IMR-90 (cell line): ENCODE data around the gene CABP2. TPM values are rescaled to one million over a fixed set of nuclear protein-coding genes. Genes with fewer than 3 reads are reported as not detected.
A peak's percentile ranks its signal among the peaks of the same experiment; 100 is the strongest.

Source experiments
- ATAC-seq: fragments of 200-7000 bp; cut with Tn5 transposase; 2 replicates; pipeline ENCODE4 v1.9.1; 2020; ENCODE audit warnings: low read depth, mild to moderate bottlenecking, moderate library complexity
- BruUV-seq: library from RNA; stranded (reverse); fragments of 400-500 nt; replicated peaks from 2 replicates; lab custom pipeline; 2021; lab: Mats Ljungman, UMichigan
- CTCF ChIA-PET: fragments of 300-600 bp; formaldehyde crosslinking; extraction: SDS; loops from one replicate; lab custom pipeline; 2021; ENCODE audit warnings: antibody characterized with exemption; lab: Yijun Ruan, JAX
- POLR2A ChIA-PET: fragments of 300-600 bp; sonication (Branson Sonifier 250); formaldehyde crosslinking; loops from one replicate; lab custom pipeline; 2022; ENCODE audit warnings: antibody characterized with exemption; ENCODE audit not compliant: unreplicated experiment; lab: Charles Lee
- DNase-seq: peaks from one replicate; pipeline ENCODE4 v3.0.0; 2013
- H2AFZ ChIP-seq: replicated peaks from 2 replicates; pipeline ENCODE3; 2013; ENCODE audit warnings: low read length, mild to moderate bottlenecking; ENCODE audit not compliant: poor library complexity
- H2AK5ac ChIP-seq: 2 replicates; pipeline ENCODE4 v1.6.1; 2013; ENCODE audit warnings: low read depth, low read length, inconsistent platforms
- H2AK9ac ChIP-seq: replicated peaks from 2 replicates; pipeline ENCODE3; 2013; ENCODE audit warnings: mild to moderate bottlenecking, low read depth, low read length, moderate library complexity; ENCODE audit not compliant: poor library complexity
- H2BK120ac ChIP-seq: 2 replicates; pipeline ENCODE4 v1.6.1; 2013; ENCODE audit warnings: low read depth, low read length, inconsistent platforms
- H2BK15ac ChIP-seq: 3 replicates; pipeline ENCODE4 v1.6.1; 2013; ENCODE audit warnings: low read depth, low read length, inconsistent platforms
- H2BK20ac ChIP-seq: 2 replicates; pipeline ENCODE4 v1.6.1; 2013; ENCODE audit warnings: low read depth, mild to moderate bottlenecking, inconsistent platforms, low read length, moderate library complexity
- H2BK5ac ChIP-seq: 2 replicates; pipeline ENCODE4 v1.6.1; 2013; ENCODE audit warnings: mild to moderate bottlenecking, low read depth, low read length, inconsistent platforms; ENCODE audit not compliant: poor library complexity, severe bottlenecking
- H3K14ac ChIP-seq: replicated peaks from 2 replicates; pipeline ENCODE4 v1.6.1; 2013; ENCODE audit warnings: low read depth, low read length, inconsistent platforms
- H3K18ac ChIP-seq: 2 replicates; pipeline ENCODE4 v1.6.1; 2013; ENCODE audit warnings: low read depth, low read length, control low read depth
- H3K23ac ChIP-seq: 2 replicates; pipeline ENCODE4 v1.6.1; 2013; ENCODE audit warnings: low read depth, low read length, inconsistent platforms
- H3K27ac ChIP-seq: 2 replicates; pipeline ENCODE4 v1.5.1; 2013; ENCODE audit warnings: mild to moderate bottlenecking, control low read depth, low read length; ENCODE audit not compliant: insufficient read depth
- H3K27me3 ChIP-seq: 2 replicates; pipeline ENCODE4 v1.6.1; 2013; ENCODE audit warnings: low read length; ENCODE audit not compliant: control insufficient read depth, insufficient read depth
- H3K36me3 ChIP-seq: 2 replicates; pipeline ENCODE4 v1.6.1; 2013; ENCODE audit warnings: low read length, mixed read lengths; ENCODE audit not compliant: control insufficient read depth, insufficient read depth
- H3K4ac ChIP-seq: 2 replicates; pipeline ENCODE4 v1.6.1; 2013; ENCODE audit warnings: low read depth, low read length, inconsistent platforms
- H3K4me1 ChIP-seq: 2 replicates; pipeline ENCODE4 v1.6.1; 2013; ENCODE audit warnings: low read length, mixed read lengths; ENCODE audit not compliant: control insufficient read depth, insufficient read depth
- H3K4me2 ChIP-seq: 2 replicates; pipeline ENCODE4 v1.6.1; 2013; ENCODE audit warnings: low read depth, mild to moderate bottlenecking, control low read depth, low read length, moderate library complexity
- H3K4me3 ChIP-seq: 2 replicates; pipeline ENCODE4 v1.5.1; 2013; ENCODE audit warnings: low read depth, mild to moderate bottlenecking, control low read depth, low read length, moderate library complexity; ENCODE audit not compliant: insufficient read depth
- H3K56ac ChIP-seq: 2 replicates; pipeline ENCODE4 v1.6.1; 2013; ENCODE audit warnings: low read length, inconsistent platforms; ENCODE audit not compliant: insufficient read depth; ENCODE audit errors: extremely low read depth
- H3K79me1 ChIP-seq, 2 experiments: 2 replicates each; pipeline ENCODE4 v1.6.1; 2013; ENCODE audit warnings: low read length in 2 of 2, inconsistent platforms in 1 of 2, low read depth in 1 of 2
- H3K9ac ChIP-seq: 2 replicates; pipeline ENCODE4 v1.6.1; 2013; ENCODE audit warnings: low read depth, low read length, control low read depth
- H3K9me1 ChIP-seq: 2 replicates; pipeline ENCODE4 v1.6.1; 2013; ENCODE audit warnings: low read length, inconsistent platforms; ENCODE audit not compliant: insufficient read depth
- H3K9me3 ChIP-seq: 2 replicates; pipeline ENCODE4 v1.6.1; 2013; ENCODE audit warnings: low read length; ENCODE audit not compliant: control insufficient read depth, insufficient read depth
- H4K20me1 ChIP-seq: 2 replicates; pipeline ENCODE4 v1.6.1; 2013; ENCODE audit warnings: low read length, inconsistent platforms; ENCODE audit not compliant: insufficient read depth
- H4K5ac ChIP-seq: 2 replicates; pipeline ENCODE4 v1.6.1; 2013; ENCODE audit warnings: mild to moderate bottlenecking, low read depth, low read length, control low read depth
- H4K8ac ChIP-seq, 2 experiments: 2 replicates each; pipeline ENCODE4 v1.6.1; 2013; ENCODE audit warnings: low read depth in 2 of 2, low read length in 2 of 2, control low read depth in 1 of 2, inconsistent platforms in 1 of 2
- H4K91ac ChIP-seq: 2 replicates; pipeline ENCODE4 v1.6.1; 2013; ENCODE audit warnings: low read depth, low read length, inconsistent platforms; ENCODE audit not compliant: insufficient read depth
- BHLHE40 ChIP-seq: fragments of 150-350 bp; IDR thresholded peaks from 2 replicates; pipeline ENCODE4 v1.6.1; 2016; ENCODE audit warnings: mild to moderate bottlenecking, low read depth, low read length
- CEBPB ChIP-seq: IDR thresholded peaks from 2 replicates; pipeline ENCODE4 v1.6.1; 2012; ENCODE audit warnings: low read depth, low read length, improper control_type of control experiment
- CHD1 ChIP-seq: IDR thresholded peaks from 2 replicates; pipeline ENCODE4 v1.6.1; 2012; ENCODE audit warnings: low read depth, low read length, improper control_type of control experiment
- FOS ChIP-seq: fragments of 150-350 bp; IDR thresholded peaks from 2 replicates; pipeline ENCODE4 v1.6.1; 2016; ENCODE audit warnings: low read depth, low read length
- MAFK ChIP-seq: IDR thresholded peaks from 2 replicates; pipeline ENCODE4 v1.6.1; 2012; ENCODE audit warnings: low read depth, low read length, improper control_type of control experiment
- MAZ ChIP-seq: IDR thresholded peaks from 2 replicates; pipeline ENCODE4 v1.6.1; 2012; ENCODE audit warnings: low read depth, mild to moderate bottlenecking, low read length, improper control_type of control experiment, moderate library complexity, borderline replicate concordance
- MXI1 ChIP-seq: IDR thresholded peaks from 2 replicates; pipeline ENCODE4 v1.6.1; 2012; ENCODE audit warnings: low read depth, mild to moderate bottlenecking, low read length, moderate library complexity, borderline replicate concordance
- NFE2L2 ChIP-seq: fragments of 150-350 bp; IDR thresholded peaks from 2 replicates; pipeline ENCODE4 v1.6.1; 2016; ENCODE audit warnings: low read depth, mild to moderate bottlenecking, low read length
- POLR2A ChIP-seq: IDR thresholded peaks from 2 replicates; pipeline ENCODE4 v1.6.1; 2012; ENCODE audit warnings: mild to moderate bottlenecking, low read depth, low read length
- RAD21 ChIP-seq: IDR thresholded peaks from 2 replicates; pipeline ENCODE4 v1.6.1; 2012; ENCODE audit warnings: low read length, improper control_type of control experiment
- RCOR1 ChIP-seq: IDR thresholded peaks from 2 replicates; pipeline ENCODE4 v1.6.1; 2012; ENCODE audit warnings: mild to moderate bottlenecking, low read length, improper control_type of control experiment; ENCODE audit not compliant: insufficient replicate concordance
- RFX5 ChIP-seq: IDR thresholded peaks from 2 replicates; pipeline ENCODE4 v1.8.0; 2012; ENCODE audit warnings: low read depth, mild to moderate bottlenecking, low read length, moderate library complexity
- SMC3 ChIP-seq: fragments of 150-350 bp; IDR thresholded peaks from 2 replicates; pipeline ENCODE4 v1.6.1; 2016; ENCODE audit warnings: low read depth, mild to moderate bottlenecking, antibody characterized with exemption, low read length, moderate library complexity
- WGBS, 2 experiments: methylation state at CpG; one replicate each; pipeline versions ENCODE4 v1.1.5 to v1.1.7; 2013; ENCODE audit warnings: missing lambda C conversion rate in 2 of 2; ENCODE audit not compliant: insufficient read length in 1 of 2; ENCODE audit errors: extremely low coverage in 2 of 2; 5-methylcytosine and 5-hydroxymethylcytosine counted together
- dilution Hi-C: fragments of 300-500 bp; cut with HindIII; formaldehyde crosslinking; loops from one replicate; pipeline ENCODE4 v1.14.3; 2018; ENCODE audit warnings: low sequenced_read_pairs; ENCODE audit not compliant: unreplicated experiment
- in situ Hi-C: fragments of 300-500 bp; cut with MboI; formaldehyde crosslinking; loops from 3 replicates; pipeline ENCODE4 v1.14.3; 2019; ENCODE audit warnings: low sequenced_read_pairs, inconsistent platforms, mixed read lengths
- intact Hi-C: fragments of 100-400 bp; cut with micrococcal nuclease; formaldehyde crosslinking; loops from 2 replicates; pipeline ENCODE4 v1.10.0; 2022
- polyA plus RNA-seq, 3 experiments: library from polyadenylated mRNA; depleted of rRNA; stranded (reverse); fragments of >200 nt; gene quantifications; 2 replicates each; pipeline ENCODE4 v1.2.3, GENCODE V29; 2012; ENCODE audit warnings: low replicate concordance in 1 of 3
- total RNA-seq: library from RNA; depleted of rRNA; stranded (reverse); fragments of >200 nt; gene quantifications from 2 replicates; pipeline ENCODE4 v1.2.3, GENCODE V29; 2012
- TF ChIP-seq, protein P1 (sequence below): conservative IDR thresholded peaks from 2 replicates; pipeline ENCODE4 v1.5.1; 2012; ENCODE audit warnings: mild to moderate bottlenecking, low read depth, low read length, improper control_type of control experiment
- TF ChIP-seq, protein P2 (sequence below): fragments of 150-350 bp; IDR thresholded peaks from 2 replicates; pipeline ENCODE4 v1.6.1; 2016; ENCODE audit warnings: low read depth, mild to moderate bottlenecking, low read length, moderate library complexity, borderline replicate concordance
- TF ChIP-seq, protein P3 (sequence below): fragments of 150-350 bp; IDR thresholded peaks from 2 replicates; pipeline ENCODE4 v1.6.1; 2017; ENCODE audit warnings: mild to moderate bottlenecking, antibody characterized with exemption, low read length, low read depth

The CABP2 gene
- total and polyA plus RNA-seq, 2 of the 4 experiments (the other 2 are of a cell fraction) = not detected

DNA sequence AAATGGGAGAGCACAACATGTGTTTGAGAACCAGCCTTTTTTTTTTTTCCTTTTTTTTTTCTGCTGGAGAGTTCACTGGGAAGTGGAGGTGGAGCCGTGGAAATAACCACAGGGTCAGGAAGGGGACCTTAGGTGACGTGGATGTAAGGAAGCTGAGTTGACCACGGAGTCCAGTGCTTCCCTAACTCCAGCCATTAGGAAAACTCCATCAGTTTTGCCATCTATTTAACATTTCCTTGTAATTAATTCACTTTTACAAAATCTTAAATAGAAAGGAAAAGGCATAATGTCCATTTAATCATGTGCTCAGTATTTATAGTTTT lies 13.3 kb downstream of the CABP2 start:
- intact Hi-C loops = no loop called here
- in situ Hi-C loops = no loop called here
- no CpG with 5 or more reads among the region's 3 CpGs for WGBS, 2 experiments
- Histone ChIP-seq H4K8ac (no peak overlapping the region), H2BK5ac (no peak overlapping the region), H2BK15ac (no peak overlapping the region), H3K4me1 (peaks cover 11% of the 10 kb centered on the region), H3K79me1 (peaks cover 0 to 15% of the 10 kb centered on the region in 2 experiments; a peak in 1 of 4 replicates), H2BK120ac (no peak overlapping the region), H3K4me2 (no peak overlapping the region), H3K9me3 (no peaks in the 10 kb centered on the region), H3K27me3 (peaks cover 8% of the 10 kb centered on the region), H3K23ac (no peak overlapping the region), H3K18ac (no peak overlapping the region), H3K4me3 (no peak overlapping the region), H4K91ac (no peak overlapping the region), H3K27ac (no peak overlapping the region), H3K56ac (no peak overlapping the region), H3K4ac (no peak overlapping the region), H2AK5ac (no peak overlapping the region), H4K20me1 (no peaks in the 10 kb centered on the region), H2AFZ (no peak overlapping the region), H2AK9ac (no peak overlapping the region), H3K9ac (no peak overlapping the region), H3K14ac (no peak overlapping the region), H3K36me3 (no peaks in the 10 kb centered on the region), H3K9me1 (no peaks in the 10 kb centered on the region; the same call in 1 of the 2 replicates), H2BK20ac (no peak overlapping the region), H4K5ac (no peak overlapping the region)
- no TSS peak for BruUV-seq
- dilution Hi-C loops = no loop called here
- ChIA-PET CTCF (no interaction called here), POLR2A (no interaction called here)
- ATAC-seq (no peak), DNase-seq (peak; percentile 24)
- TF ChIP-seq FOS = no peak
- TF ChIP-seq, protein P1, sequence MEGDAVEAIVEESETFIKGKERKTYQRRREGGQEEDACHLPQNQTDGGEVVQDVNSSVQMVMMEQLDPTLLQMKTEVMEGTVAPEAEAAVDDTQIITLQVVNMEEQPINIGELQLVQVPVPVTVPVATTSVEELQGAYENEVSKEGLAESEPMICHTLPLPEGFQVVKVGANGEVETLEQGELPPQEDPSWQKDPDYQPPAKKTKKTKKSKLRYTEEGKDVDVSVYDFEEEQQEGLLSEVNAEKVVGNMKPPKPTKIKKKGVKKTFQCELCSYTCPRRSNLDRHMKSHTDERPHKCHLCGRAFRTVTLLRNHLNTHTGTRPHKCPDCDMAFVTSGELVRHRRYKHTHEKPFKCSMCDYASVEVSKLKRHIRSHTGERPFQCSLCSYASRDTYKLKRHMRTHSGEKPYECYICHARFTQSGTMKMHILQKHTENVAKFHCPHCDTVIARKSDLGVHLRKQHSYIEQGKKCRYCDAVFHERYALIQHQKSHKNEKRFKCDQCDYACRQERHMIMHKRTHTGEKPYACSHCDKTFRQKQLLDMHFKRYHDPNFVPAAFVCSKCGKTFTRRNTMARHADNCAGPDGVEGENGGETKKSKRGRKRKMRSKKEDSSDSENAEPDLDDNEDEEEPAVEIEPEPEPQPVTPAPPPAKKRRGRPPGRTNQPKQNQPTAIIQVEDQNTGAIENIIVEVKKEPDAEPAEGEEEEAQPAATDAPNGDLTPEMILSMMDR = no peak
- no peak for TF ChIP-seq RAD21
- TF ChIP-seq MAFK = no peak
- TF ChIP-seq SMC3 = no peak
- TF ChIP-seq NFE2L2 = no peak
- TF ChIP-seq, protein P2, sequence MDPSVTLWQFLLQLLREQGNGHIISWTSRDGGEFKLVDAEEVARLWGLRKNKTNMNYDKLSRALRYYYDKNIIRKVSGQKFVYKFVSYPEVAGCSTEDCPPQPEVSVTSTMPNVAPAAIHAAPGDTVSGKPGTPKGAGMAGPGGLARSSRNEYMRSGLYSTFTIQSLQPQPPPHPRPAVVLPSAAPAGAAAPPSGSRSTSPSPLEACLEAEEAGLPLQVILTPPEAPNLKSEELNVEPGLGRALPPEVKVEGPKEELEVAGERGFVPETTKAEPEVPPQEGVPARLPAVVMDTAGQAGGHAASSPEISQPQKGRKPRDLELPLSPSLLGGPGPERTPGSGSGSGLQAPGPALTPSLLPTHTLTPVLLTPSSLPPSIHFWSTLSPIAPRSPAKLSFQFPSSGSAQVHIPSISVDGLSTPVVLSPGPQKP = no peak
- TF ChIP-seq CHD1 = no peak
- TF ChIP-seq MAZ = no peak
- no peak for TF ChIP-seq POLR2A
- TF ChIP-seq RFX5 = no peak
- TF ChIP-seq BHLHE40 = no peak
- no peak for TF ChIP-seq RCOR1
- no peak for TF ChIP-seq MXI1
- TF ChIP-seq, protein P3, sequence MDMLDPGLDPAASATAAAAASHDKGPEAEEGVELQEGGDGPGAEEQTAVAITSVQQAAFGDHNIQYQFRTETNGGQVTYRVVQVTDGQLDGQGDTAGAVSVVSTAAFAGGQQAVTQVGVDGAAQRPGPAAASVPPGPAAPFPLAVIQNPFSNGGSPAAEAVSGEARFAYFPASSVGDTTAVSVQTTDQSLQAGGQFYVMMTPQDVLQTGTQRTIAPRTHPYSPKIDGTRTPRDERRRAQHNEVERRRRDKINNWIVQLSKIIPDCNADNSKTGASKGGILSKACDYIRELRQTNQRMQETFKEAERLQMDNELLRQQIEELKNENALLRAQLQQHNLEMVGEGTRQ = no peak
- TF ChIP-seq CEBPB = no peak
